Gastroesophageal sphincter (tissue), 3 donors: ENCODE measurements around the gene FAM131B.

Source experiments
- EP300 ChIP-seq: sonication (generic); formaldehyde crosslinking; IDR thresholded peaks from one replicate; pipeline ENCODE4 v1.6.1; 2017; ENCODE audit warnings: antibody characterized with exemption, mild to moderate bottlenecking
- TF ChIP-seq, protein P1 (sequence below), 4 experiments: fragments of 200-600 bp in 2 of 4; fragments of 450-650 bp in 2 of 4; sonication (generic) in 1 of 4; IDR thresholded peaks; one replicate each; pipeline ENCODE4 v1.5.1; 2017 to 2019; ENCODE audit warnings: antibody characterized with exemption in 4 of 4, mild to moderate bottlenecking in 2 of 4, moderate library complexity in 2 of 4

DNA sequence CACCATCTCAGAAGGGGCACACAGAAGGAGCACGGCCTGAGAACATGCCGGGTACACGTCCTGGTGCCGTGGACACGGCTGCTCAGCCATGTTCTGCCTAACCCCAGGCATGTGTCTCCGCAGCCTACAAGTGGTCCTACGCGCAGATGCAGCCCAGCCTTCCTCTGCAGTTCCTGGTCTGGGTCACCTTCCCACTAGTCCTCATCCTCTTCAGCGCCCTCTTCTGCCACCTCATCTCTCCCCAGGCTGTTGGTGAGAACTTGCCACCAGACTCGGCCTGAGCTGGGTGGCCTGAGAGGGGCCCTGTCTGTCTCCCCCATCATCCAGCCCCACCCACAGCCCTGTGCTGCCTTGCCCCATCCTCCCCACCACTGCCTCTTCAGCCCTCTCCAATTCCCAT is 41.3 kb downstream of the FAM131B start:
- no peak for TF ChIP-seq EP300
- TF ChIP-seq, protein P1, sequence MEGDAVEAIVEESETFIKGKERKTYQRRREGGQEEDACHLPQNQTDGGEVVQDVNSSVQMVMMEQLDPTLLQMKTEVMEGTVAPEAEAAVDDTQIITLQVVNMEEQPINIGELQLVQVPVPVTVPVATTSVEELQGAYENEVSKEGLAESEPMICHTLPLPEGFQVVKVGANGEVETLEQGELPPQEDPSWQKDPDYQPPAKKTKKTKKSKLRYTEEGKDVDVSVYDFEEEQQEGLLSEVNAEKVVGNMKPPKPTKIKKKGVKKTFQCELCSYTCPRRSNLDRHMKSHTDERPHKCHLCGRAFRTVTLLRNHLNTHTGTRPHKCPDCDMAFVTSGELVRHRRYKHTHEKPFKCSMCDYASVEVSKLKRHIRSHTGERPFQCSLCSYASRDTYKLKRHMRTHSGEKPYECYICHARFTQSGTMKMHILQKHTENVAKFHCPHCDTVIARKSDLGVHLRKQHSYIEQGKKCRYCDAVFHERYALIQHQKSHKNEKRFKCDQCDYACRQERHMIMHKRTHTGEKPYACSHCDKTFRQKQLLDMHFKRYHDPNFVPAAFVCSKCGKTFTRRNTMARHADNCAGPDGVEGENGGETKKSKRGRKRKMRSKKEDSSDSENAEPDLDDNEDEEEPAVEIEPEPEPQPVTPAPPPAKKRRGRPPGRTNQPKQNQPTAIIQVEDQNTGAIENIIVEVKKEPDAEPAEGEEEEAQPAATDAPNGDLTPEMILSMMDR (IDR thresholded peaks at IDR 0.05) = no peak
